HCT116 (cell line): ENCODE measurements around the gene TMTC3. TPM values are rescaled to one million over a fixed set of nuclear protein-coding genes. Genes with fewer than 3 reads are reported as not detected.

Experiments used
- ATAC-seq: fragments of 200-7000 bp; cut with Tn5 transposase; 2 replicates; pipeline ENCODE4 v1.9.1; 2020; ENCODE audit warnings: mild to moderate bottlenecking, moderate library complexity
- BruUV-seq: library from RNA; stranded (reverse); fragments of 400-500 nt; replicated peaks from 2 replicates; lab custom pipeline; 2021; lab: Mats Ljungman, UMichigan
- CTCF ChIA-PET: fragments of 300-600 bp; sonication (Branson Sonifier 250); formaldehyde crosslinking; loops from one replicate; lab custom pipeline; 2021; ENCODE audit warnings: antibody characterized with exemption; lab: Charles Lee
- POLR2A ChIA-PET: fragments of 300-600, 350-600 bp; sonication (Branson Sonifier 250); formaldehyde crosslinking; loops from one replicate; lab custom pipeline; 2021; ENCODE audit warnings: antibody characterized with exemption; lab: Charles Lee
- RAD21 ChIA-PET, 2 experiments: fragments of 300-600 bp; sonication (Branson Sonifier 250); formaldehyde crosslinking; loops; one replicate each; lab custom pipeline; 2023; ENCODE audit warnings: low total read pairs in 2 of 2; ENCODE audit not compliant: uncharacterized antibody in 2 of 2, unreplicated experiment in 2 of 2, low non-redundant PET in 1 of 2; lab: Charles Lee
- DNase-seq: peaks from one replicate; pipeline ENCODE4 v3.0.0-alpha.2; 2010; ENCODE audit warnings: low read depth, low spot score
- H2AFZ ChIP-seq: fragments of 200-600 bp; shearing (Covaris generic), sonication (generic); 2 replicates; pipeline ENCODE4 v1.6.1; 2017; ENCODE audit warnings: low read depth, mixed run types, mixed read lengths, antibody characterized with exemption, low read length; ENCODE audit not compliant: poor library complexity, severe bottlenecking
- H3K27ac ChIP-seq: 2 replicates; pipeline ENCODE4 v1.5.1; 2012; ENCODE audit warnings: low read depth, low read length
- H3K27me3 ChIP-seq: fragments of 200-600 bp; sonication (generic); 2 replicates; pipeline ENCODE4 v1.6.1; 2016; ENCODE audit warnings: mixed run types, low read length, mixed read lengths; ENCODE audit not compliant: insufficient read depth
- H3K36me3 ChIP-seq, 2 experiments: fragments of 200-500 bp in 1 of 2; fragments of 200-600 bp in 1 of 2; sonication (Bioruptor generic) in 1 of 2; sonication (generic) in 1 of 2; 2 replicates each; pipeline versions ENCODE4 v1.5.1 to v1.6.1; 2014 to 2016; ENCODE audit warnings: low read length in 2 of 2, inconsistent platforms in 1 of 2, mixed read lengths in 1 of 2, mixed run types in 1 of 2; ENCODE audit not compliant: insufficient read depth in 2 of 2, control insufficient read depth in 1 of 2
- H3K4me1 ChIP-seq, 2 experiments: fragments of 200-600 bp in 1 of 2; sonication (generic) in 1 of 2; 2 replicates each; pipeline versions ENCODE4 v1.5.1 to v1.6.1; 2012 to 2017; ENCODE audit warnings: low read length in 2 of 2, inconsistent platforms in 1 of 2, mild to moderate bottlenecking in 1 of 2, mixed read lengths in 1 of 2, mixed run types in 1 of 2, moderate library complexity in 1 of 2; ENCODE audit not compliant: insufficient read depth in 2 of 2, control insufficient read depth in 1 of 2
- H3K4me2 ChIP-seq: fragments of 200-600 bp; sonication (generic); 2 replicates; pipeline ENCODE4 v1.6.1; 2017; ENCODE audit warnings: mixed run types, low read length, mixed read lengths
- H3K4me3 ChIP-seq, 2 experiments: fragments of 200-600 bp in 1 of 2; sonication (generic) in 1 of 2; replicated peaks in 1 of 2; 2 replicates each; pipeline ENCODE4 v1.5.1; 2011 to 2016; ENCODE audit warnings: low read length in 2 of 2, control low read depth in 1 of 2, low read depth in 1 of 2, mild to moderate bottlenecking in 1 of 2, mixed read lengths in 1 of 2, mixed run types in 1 of 2
- H3K79me2 ChIP-seq: fragments of 200-600 bp; sonication (generic); 2 replicates; pipeline ENCODE4 v1.6.1; 2017; ENCODE audit warnings: mild to moderate bottlenecking, mixed run types, low read length, moderate library complexity, mixed read lengths; ENCODE audit not compliant: insufficient read depth
- H3K9ac ChIP-seq: fragments of 200-600 bp; sonication (generic); 2 replicates; pipeline ENCODE4 v1.6.1; 2016; ENCODE audit warnings: low read length, mixed read lengths
- H3K9me2 ChIP-seq: fragments of 200-600 bp; sonication (generic), shearing (Covaris generic); 2 replicates; pipeline ENCODE4 v1.6.1; 2017; ENCODE audit warnings: mixed run types, mild to moderate bottlenecking, moderate library complexity; ENCODE audit not compliant: insufficient read depth
- H3K9me3 ChIP-seq, 2 experiments: fragments of 200-500 bp in 1 of 2; fragments of 200-600 bp in 1 of 2; sonication (Bioruptor generic) in 1 of 2; sonication (generic) in 1 of 2; 2 replicates each; pipeline ENCODE4 v1.6.1; 2014 to 2017; ENCODE audit warnings: low read length in 2 of 2, mixed read lengths in 2 of 2, inconsistent platforms in 1 of 2, low read depth in 1 of 2, mild to moderate bottlenecking in 1 of 2, mixed run types in 1 of 2, moderate library complexity in 1 of 2; ENCODE audit not compliant: control insufficient read depth in 1 of 2, insufficient read depth in 1 of 2
- H4K20me1 ChIP-seq: fragments of 200-600 bp; sonication (generic), shearing (Covaris generic); 2 replicates; pipeline ENCODE4 v1.6.1; 2017; ENCODE audit warnings: mixed run types, mild to moderate bottlenecking, moderate library complexity; ENCODE audit not compliant: insufficient read depth
- ATF3 ChIP-seq: IDR thresholded peaks from 2 replicates; pipeline ENCODE4 v1.6.1; 2012
- CBX3 ChIP-seq: IDR thresholded peaks from 2 replicates; pipeline ENCODE4 v1.6.1; 2012; ENCODE audit warnings: low read depth
- CEBPB ChIP-seq: IDR thresholded peaks from 2 replicates; pipeline ENCODE4 v1.6.1; 2012; ENCODE audit warnings: low read depth
- CTCF ChIP-seq, 3 experiments: fragments of 200-600 bp in 1 of 3; sonication (generic) in 1 of 3; IDR thresholded peaks in 2 of 3; conservative IDR thresholded peaks in 1 of 3; 2 replicates each; pipeline ENCODE4 v1.5.1; 2012 to 2017; ENCODE audit warnings: low read depth in 2 of 3, low read length in 2 of 3, antibody characterized with exemption in 1 of 3, borderline replicate concordance in 1 of 3, control low read depth in 1 of 3, mild to moderate bottlenecking in 1 of 3, mixed read lengths in 1 of 3, mixed run types in 1 of 3, moderate library complexity in 1 of 3; ENCODE audit not compliant: insufficient read depth in 1 of 3
- EGR1 ChIP-seq: IDR thresholded peaks from 2 replicates; pipeline ENCODE4 v1.6.1; 2012; ENCODE audit warnings: low read depth
- ELF1 ChIP-seq: IDR thresholded peaks from 2 replicates; pipeline ENCODE4 v1.6.1; 2012; ENCODE audit warnings: low read depth, borderline replicate concordance
- EZH2 ChIP-seq: fragments of 200-600 bp; sonication (generic); IDR thresholded peaks from 2 replicates; pipeline ENCODE4 v1.6.1; 2017; ENCODE audit warnings: antibody characterized with exemption, mixed run types
- FOSL1 ChIP-seq: IDR thresholded peaks from 2 replicates; pipeline ENCODE4 v1.6.1; 2012; ENCODE audit warnings: low read depth
- JUND ChIP-seq: IDR thresholded peaks from 2 replicates; pipeline ENCODE4 v1.6.1; 2012
- POLR2A ChIP-seq: IDR thresholded peaks from 2 replicates; pipeline ENCODE4 v1.7.0; 2011; ENCODE audit warnings: borderline replicate concordance; ENCODE audit not compliant: insufficient read depth, insufficient read length; ENCODE audit errors: extremely low read depth
- RAD21 ChIP-seq: IDR thresholded peaks from 2 replicates; pipeline ENCODE4 v1.6.1; 2012; ENCODE audit warnings: low read depth, mild to moderate bottlenecking
- SIN3A ChIP-seq: IDR thresholded peaks from 2 replicates; pipeline ENCODE4 v1.6.1; 2012; ENCODE audit warnings: low read depth
- SP1 ChIP-seq: IDR thresholded peaks from 2 replicates; pipeline ENCODE4 v1.6.1; 2012; ENCODE audit warnings: low read depth
- SRF ChIP-seq: IDR thresholded peaks from 2 replicates; pipeline ENCODE4 v1.6.1; 2012; ENCODE audit warnings: low read depth
- TCF7L2 ChIP-seq: IDR thresholded peaks from 2 replicates; pipeline ENCODE4 v1.7.0; 2011; ENCODE audit warnings: borderline replicate concordance, inconsistent platforms; ENCODE audit not compliant: insufficient read depth, insufficient read length; ENCODE audit errors: extremely low read depth
- YY1 ChIP-seq: IDR thresholded peaks from 2 replicates; pipeline ENCODE4 v1.6.1; 2011; ENCODE audit warnings: low read length, low read depth, moderate library complexity, mild to moderate bottlenecking; ENCODE audit not compliant: insufficient replicate concordance; ENCODE audit errors: extremely low read depth
- ZBTB33 ChIP-seq: IDR thresholded peaks from 2 replicates; pipeline ENCODE4 v1.6.1; 2011; ENCODE audit warnings: mild to moderate bottlenecking, low read length, moderate library complexity; ENCODE audit not compliant: insufficient replicate concordance; ENCODE audit errors: extremely low read depth
- ZFX ChIP-seq: fragments of 450-650 bp; IDR thresholded peaks from 2 replicates; pipeline ENCODE4 v1.6.1; 2017
- ZNF274 ChIP-seq: fragments of 200-500 bp; sonication (Bioruptor generic); IDR thresholded peaks from 2 replicates; pipeline ENCODE4 v1.6.1; 2014; ENCODE audit warnings: mild to moderate bottlenecking, low read depth, low read length, inconsistent platforms
- intact Hi-C: fragments of 100-400 bp; cut with micrococcal nuclease; formaldehyde crosslinking; loops from 2 replicates; pipeline ENCODE4 v1.10.0; 2022
- total RNA-seq: library from RNA; stranded (reverse); gene quantifications from one replicate; pipeline ENCODE4 v1.2.1, GENCODE V29; 2021; ENCODE audit not compliant: unreplicated experiment
- TF ChIP-seq, protein P1 (sequence below): IDR thresholded peaks from 2 replicates; pipeline ENCODE4 v1.6.1; 2012; ENCODE audit warnings: low read depth

TMTC3 gene
- total RNA-seq, 1 experiment from 2014 or later, result 22.5 TPM

GRCh38 chr12:88206601-88207000 lies 64.5 kb downstream of the TMTC3 start:
- H3K9ac ChIP-seq, result no peak overlapping the region
- H3K27ac ChIP-seq, result no peak overlapping the region
- H3K27me3 ChIP-seq, result no peaks in the 10 kb centered on the region
- H3K4me3 ChIP-seq, result no peak overlapping the region
- no peak overlapping the region for H3K4me2 ChIP-seq
- no peaks in the 10 kb centered on the region for H3K36me3 ChIP-seq
- CTCF ChIA-PET, result no interaction called here
- no peaks in the 10 kb centered on the region for H4K20me1 ChIP-seq
- POLR2A ChIA-PET, result no interaction called here
- intact Hi-C loops, result no loop called here
- H3K4me1 ChIP-seq, result no peaks in the 10 kb centered on the region
- no peak for DNase-seq
- BruUV-seq, result no TSS peak
- no peak for TF ChIP-seq JUND
- TF ChIP-seq POLR2A, result no peak
- no peak for TF ChIP-seq ELF1
- no peak for TF ChIP-seq FOSL1
- TF ChIP-seq CEBPB, result no peak
- no peak for TF ChIP-seq ZBTB33
- TF ChIP-seq EZH2, result no peak
- TF ChIP-seq ZNF274, result no peak
- no peak for TF ChIP-seq ZFX
- TF ChIP-seq, protein P1, sequence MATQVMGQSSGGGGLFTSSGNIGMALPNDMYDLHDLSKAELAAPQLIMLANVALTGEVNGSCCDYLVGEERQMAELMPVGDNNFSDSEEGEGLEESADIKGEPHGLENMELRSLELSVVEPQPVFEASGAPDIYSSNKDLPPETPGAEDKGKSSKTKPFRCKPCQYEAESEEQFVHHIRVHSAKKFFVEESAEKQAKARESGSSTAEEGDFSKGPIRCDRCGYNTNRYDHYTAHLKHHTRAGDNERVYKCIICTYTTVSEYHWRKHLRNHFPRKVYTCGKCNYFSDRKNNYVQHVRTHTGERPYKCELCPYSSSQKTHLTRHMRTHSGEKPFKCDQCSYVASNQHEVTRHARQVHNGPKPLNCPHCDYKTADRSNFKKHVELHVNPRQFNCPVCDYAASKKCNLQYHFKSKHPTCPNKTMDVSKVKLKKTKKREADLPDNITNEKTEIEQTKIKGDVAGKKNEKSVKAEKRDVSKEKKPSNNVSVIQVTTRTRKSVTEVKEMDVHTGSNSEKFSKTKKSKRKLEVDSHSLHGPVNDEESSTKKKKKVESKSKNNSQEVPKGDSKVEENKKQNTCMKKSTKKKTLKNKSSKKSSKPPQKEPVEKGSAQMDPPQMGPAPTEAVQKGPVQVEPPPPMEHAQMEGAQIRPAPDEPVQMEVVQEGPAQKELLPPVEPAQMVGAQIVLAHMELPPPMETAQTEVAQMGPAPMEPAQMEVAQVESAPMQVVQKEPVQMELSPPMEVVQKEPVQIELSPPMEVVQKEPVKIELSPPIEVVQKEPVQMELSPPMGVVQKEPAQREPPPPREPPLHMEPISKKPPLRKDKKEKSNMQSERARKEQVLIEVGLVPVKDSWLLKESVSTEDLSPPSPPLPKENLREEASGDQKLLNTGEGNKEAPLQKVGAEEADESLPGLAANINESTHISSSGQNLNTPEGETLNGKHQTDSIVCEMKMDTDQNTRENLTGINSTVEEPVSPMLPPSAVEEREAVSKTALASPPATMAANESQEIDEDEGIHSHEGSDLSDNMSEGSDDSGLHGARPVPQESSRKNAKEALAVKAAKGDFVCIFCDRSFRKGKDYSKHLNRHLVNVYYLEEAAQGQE, result no peak
- no peak for TF ChIP-seq EGR1
- no peak for TF ChIP-seq CTCF (IDR thresholded peaks at IDR 0.05 in 2 of 3, conservative IDR thresholded peaks at IDR 0.05 in 1 of 3; ENCODE audit: borderline replicate concordance in 1 of 3, insufficient read depth in 1 of 3, low read depth in 2 of 3, low read length in 2 of 3)
- TF ChIP-seq ATF3, result no peak
- TF ChIP-seq YY1, result no peak
- TF ChIP-seq SRF, result no peak
- TF ChIP-seq SP1, result no peak
- no peak for TF ChIP-seq RAD21
- TF ChIP-seq TCF7L2, result no peak
- TF ChIP-seq CBX3, result no peak
- no peak for TF ChIP-seq SIN3A
- no peak overlapping the region for H2AFZ ChIP-seq
- peaks cover 0 to 6% of the 10 kb centered on the region in 2 experiments; a peak in 1 of 4 replicates for H3K9me3 ChIP-seq
- H3K79me2 ChIP-seq, result no peaks in the 10 kb centered on the region
- RAD21 ChIA-PET, result no interaction called here
- ATAC-seq, result no peak
- no peaks in the 10 kb centered on the region for H3K9me2 ChIP-seq
